Activated T-cell treated with anti-CD3 and anti-CD28 coated beads, Interleukin-2, amount 50 U/mL, for 4 hours (primary cell): Measurements from ENCODE around the gene PPIE. TPM values are rescaled to one million over a fixed set of nuclear protein-coding genes. Genes with fewer than 3 reads are reported as not detected.
"Not testable (repeated sequence)": the region's sequence is repeated elsewhere in the genome, so short reads cannot be mapped to it uniquely, and the experiment has no call there.

Experiments
- ATAC-seq, 2 donors: fragments of 200-7000 bp; cut with Tn5 transposase; one replicate each; pipeline ENCODE4 v1.10.0; 2021
- DNase-seq: peaks from one replicate; pipeline ENCODE4 v3.0.0-alpha.2; 2020
- H3K27me3 Mint-ChIP-seq: one replicate; pipeline ENCODE4 v1.8.0; 2021; ENCODE audit warnings: low read depth, mixed read lengths
- H3K36me3 Mint-ChIP-seq: one replicate; pipeline ENCODE4 v1.8.0; 2022; ENCODE audit warnings: mixed read lengths; ENCODE audit not compliant: insufficient read depth
- H3K4me1 Mint-ChIP-seq: one replicate; pipeline ENCODE4 v1.8.0; 2021; ENCODE audit warnings: low read depth, mixed read lengths
- H3K4me3 Mint-ChIP-seq: one replicate; pipeline ENCODE4 v1.8.0; 2021; ENCODE audit warnings: mild to moderate bottlenecking, moderate library complexity, mixed read lengths
- H3K9me3 Mint-ChIP-seq: one replicate; pipeline ENCODE4 v1.8.0; 2021; ENCODE audit warnings: mixed read lengths
- total RNA-seq, 3 donors: library from RNA; stranded (reverse); gene quantifications; one replicate each; pipeline ENCODE4 v1.2.1, GENCODE V29; 2021

Gene PPIE
- total RNA-seq, 3 donors from 2014 or later: 54.0 to 65.4 (median 63.2) TPM

DNA sequence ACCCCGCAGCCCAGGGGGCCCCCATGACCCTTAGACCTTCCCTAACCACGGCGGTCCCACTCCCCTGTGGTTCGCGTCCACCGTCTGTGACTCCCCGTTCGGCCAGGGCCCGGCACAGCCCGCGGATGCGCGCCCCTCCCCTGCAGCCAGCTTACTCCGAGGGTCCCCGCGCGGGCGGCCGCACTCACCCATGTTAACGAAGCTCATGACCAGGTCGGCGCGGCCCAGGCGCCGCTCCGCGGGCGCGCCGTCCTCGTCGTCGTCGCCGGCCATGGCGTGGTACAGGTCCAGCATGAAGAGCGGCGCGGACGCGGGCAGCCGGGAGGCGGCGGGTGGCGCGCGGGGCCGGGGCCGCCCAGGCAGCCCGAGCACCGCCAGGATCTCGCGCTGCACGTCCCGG lies 49.3 kb downstream of the PPIE start:
- H3K4me3 Mint-ChIP-seq, H3K36me3 Mint-ChIP-seq, H3K9me3 Mint-ChIP-seq, ATAC-seq, DNase-seq: not testable (repeated sequence)
- peaks cover 19% of the 10 kb centered on the region for H3K27me3 Mint-ChIP-seq
- peaks cover 11% of the 10 kb centered on the region for H3K4me1 Mint-ChIP-seq

DNA sequence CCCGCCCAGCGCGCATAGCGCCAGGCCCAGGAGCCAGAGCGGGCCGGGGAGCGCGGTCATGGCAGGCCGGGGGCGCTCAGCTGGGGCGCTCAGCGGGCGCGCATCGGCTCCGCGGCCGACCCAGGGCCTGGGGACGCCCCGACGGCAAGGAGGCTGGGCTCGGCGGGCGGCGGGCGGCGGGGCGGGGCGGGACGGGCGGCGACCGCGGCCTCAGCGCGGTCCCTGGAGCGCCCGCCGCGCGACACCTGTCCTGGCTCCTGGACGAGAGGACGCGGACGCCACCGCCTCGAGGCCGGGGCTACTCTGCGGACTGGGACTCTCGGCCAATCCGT lies 49.7 kb downstream of the PPIE start:
- DNase-seq: no peak
- no peaks in the 10 kb centered on the region for H3K36me3 Mint-ChIP-seq
- no peak overlapping the region for H3K4me3 Mint-ChIP-seq
- no peaks in the 10 kb centered on the region for H3K9me3 Mint-ChIP-seq
- peaks cover 19% of the 10 kb centered on the region for H3K27me3 Mint-ChIP-seq
- peaks cover 11% of the 10 kb centered on the region for H3K4me1 Mint-ChIP-seq
- peak; percentile 29 to 36 for ATAC-seq

DNA sequence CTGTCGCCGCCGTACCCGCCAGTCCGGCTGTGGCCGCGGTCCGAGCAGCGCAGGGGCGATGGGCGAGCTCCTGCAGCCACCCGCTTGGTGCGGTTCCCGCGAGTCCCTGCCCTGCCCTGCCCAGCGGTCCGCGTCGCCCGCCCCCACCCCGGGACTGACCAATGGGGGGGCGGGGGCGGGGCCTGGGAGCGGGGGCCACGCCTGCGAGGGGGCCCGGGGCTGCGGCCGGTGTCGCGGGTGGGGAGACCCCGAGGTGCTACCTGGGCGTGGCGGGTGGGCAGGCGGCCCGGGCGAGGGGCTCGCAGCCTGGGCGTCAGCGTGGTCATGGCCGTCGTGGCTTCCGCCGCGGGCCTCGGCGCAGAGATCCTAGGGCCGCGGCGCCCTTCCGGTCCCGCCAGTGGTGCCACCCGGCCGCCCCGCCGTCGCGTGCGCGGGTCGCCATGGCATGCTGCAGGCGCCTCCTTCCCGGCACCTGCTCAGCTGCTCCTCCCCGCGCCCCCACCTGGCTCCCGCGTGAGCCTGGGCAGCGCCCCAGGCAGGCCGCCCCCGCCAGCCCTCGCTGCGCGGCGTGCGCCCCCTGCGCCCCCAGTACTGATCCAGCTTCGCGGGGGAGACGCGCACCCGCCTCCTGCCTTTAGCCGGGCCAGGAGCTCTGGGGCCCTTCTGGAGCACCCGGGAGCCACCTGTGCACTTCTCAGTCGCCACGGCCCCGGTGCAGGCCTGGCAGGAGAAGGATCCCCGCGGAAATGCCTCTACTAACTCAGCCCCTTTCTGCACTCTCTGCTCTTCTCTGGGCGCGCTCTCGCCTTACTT lies 50.3 kb downstream of the PPIE start, which contains the start of gene BMP8B:
Gene BMP8B, minus strand, starts transcription at position 108 of the 813 bp plus-strand sequence. CDS start 380 bp downstream, outside the sequence.
- peak within 1 kb of the TSS; percentile 72 for H3K4me3 Mint-ChIP-seq
- ATAC-seq (peak; percentile 78), DNase-seq (peak; percentile 20)
- H3K4me1 Mint-ChIP-seq: peaks cover 11% of the 10 kb centered on the region
- no peaks in the 10 kb centered on the region for H3K9me3 Mint-ChIP-seq
- peaks cover 19% of the 10 kb centered on the region for H3K27me3 Mint-ChIP-seq
- H3K36me3 Mint-ChIP-seq: no peaks in the 10 kb centered on the region

GRCh38 chr1:39789571-39790110 lies 51.0 kb downstream of the PPIE start:
- H3K9me3 Mint-ChIP-seq: no peaks in the 10 kb centered on the region
- H3K27me3 Mint-ChIP-seq: peaks cover 19% of the 10 kb centered on the region
- peak overlapping the region; percentile 72 for H3K4me3 Mint-ChIP-seq
- ATAC-seq: no peak
- H3K4me1 Mint-ChIP-seq: peaks cover 11% of the 10 kb centered on the region
- H3K36me3 Mint-ChIP-seq: no peaks in the 10 kb centered on the region
- DNase-seq: no peak

GRCh38 chr1:39791838-39792237 lies 53.2 kb downstream of the PPIE start:
- no peak for ATAC-seq
- H3K4me1 Mint-ChIP-seq: peaks cover 11% of the 10 kb centered on the region
- no peaks in the 10 kb centered on the region for H3K9me3 Mint-ChIP-seq
- DNase-seq: no peak
- H3K27me3 Mint-ChIP-seq: peaks cover 18% of the 10 kb centered on the region
- H3K4me3 Mint-ChIP-seq: no peak overlapping the region
- no peaks in the 10 kb centered on the region for H3K36me3 Mint-ChIP-seq

DNA sequence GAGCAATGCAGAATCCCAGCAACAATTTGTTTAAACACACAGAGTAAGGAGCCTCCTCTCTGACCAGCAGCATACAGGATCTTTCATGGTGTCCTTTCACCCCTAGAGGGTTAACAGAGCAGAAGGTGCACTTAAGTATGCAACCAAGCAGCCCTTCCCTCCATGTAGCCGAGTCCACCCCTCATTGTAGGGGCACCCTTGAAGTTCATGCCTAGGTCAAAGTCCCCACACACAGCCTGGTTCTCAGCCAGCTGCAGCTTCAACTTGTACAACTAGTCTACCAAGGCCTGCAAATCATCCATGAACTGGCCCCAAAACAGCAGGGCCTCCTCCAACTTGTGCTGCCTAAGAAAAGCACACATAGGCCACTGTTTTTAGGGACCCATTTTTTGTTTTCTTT lies 57.0 kb downstream of the PPIE start:
- DNase-seq (no peak), ATAC-seq (no peak)
- Mint-ChIP-seq H3K4me3 (no peak overlapping the region), H3K36me3 (no peaks in the 10 kb centered on the region), H3K9me3 (no peaks in the 10 kb centered on the region), H3K27me3 (no peaks in the 10 kb centered on the region), H3K4me1 (peaks cover 18% of the 10 kb centered on the region)

DNA sequence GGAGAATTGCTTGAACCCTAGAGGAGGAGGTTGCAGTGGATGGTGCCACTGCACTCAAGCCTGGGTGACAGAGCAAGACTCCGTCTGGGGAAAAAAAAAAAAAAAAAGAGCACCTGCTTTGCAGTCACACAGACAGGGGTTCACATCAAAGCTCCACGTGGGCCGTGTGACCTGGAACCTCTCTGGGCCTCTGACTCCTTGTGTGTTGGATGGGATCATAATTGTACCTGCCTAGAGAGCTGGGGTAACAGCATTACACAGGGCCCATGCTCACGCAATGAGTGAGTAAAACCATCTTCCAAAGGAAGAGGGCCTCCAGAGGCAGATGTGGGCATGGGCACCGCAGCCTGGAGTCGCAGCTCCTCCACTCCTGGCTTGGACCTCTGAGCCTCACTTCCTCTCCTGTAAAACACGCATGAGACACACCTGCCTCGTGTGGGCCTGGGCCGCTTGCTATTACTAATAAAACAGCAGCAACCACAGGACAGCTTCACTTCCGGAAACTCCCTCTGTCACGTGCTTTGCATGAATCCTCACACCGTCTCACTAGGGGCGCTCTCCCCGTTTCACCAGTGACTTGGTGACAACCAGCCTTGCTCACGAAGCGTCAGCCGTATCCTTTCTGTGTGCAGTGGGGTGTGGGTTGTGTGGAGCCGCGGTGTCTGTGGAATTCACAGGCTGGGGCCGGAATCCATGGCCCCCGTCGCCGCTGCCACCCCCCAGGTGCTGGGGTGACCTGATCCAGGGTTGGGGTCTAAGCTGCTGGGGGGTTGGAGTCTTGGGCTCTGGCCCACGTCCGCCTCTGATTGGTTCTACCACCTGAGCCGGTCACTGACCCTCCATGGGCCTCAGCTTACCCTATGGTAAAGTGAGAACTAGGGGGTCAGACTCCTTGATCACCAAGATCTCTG lies 60.4 kb downstream of the PPIE start:
- not testable (repeated sequence) for H3K27me3 Mint-ChIP-seq
- ATAC-seq: peak; percentile 96 to 97
- peak; percentile 84 for DNase-seq

GRCh38 chr1:39799770-39800470 lies 61.2 kb downstream of the PPIE start:
- Mint-ChIP-seq H3K9me3 (peaks cover 2% of the 10 kb centered on the region), H3K27me3 (no peaks in the 10 kb centered on the region), H3K4me1 (peaks cover 13% of the 10 kb centered on the region), H3K36me3 (peaks cover 3% of the 10 kb centered on the region), H3K4me3 (peak overlapping the region; percentile 74)
- peak; percentile 59 to 66 for ATAC-seq
- DNase-seq: peak; percentile 68

More for the DNA sequence above, 60.4 kb downstream of the PPIE start:
- Mint-ChIP-seq H3K4me3 (peak overlapping the region; percentile 74), H3K4me1 (peaks cover 13% of the 10 kb centered on the region)
- not testable (repeated sequence) for H3K36me3 Mint-ChIP-seq, H3K9me3 Mint-ChIP-seq

GRCh38 chr1:39800471-39800835 lies 61.8 kb downstream of the PPIE start:
- Mint-ChIP-seq H3K4me3 (no peak overlapping the region), H3K9me3 (peaks cover 5% of the 10 kb centered on the region), H3K36me3 (peaks cover 5% of the 10 kb centered on the region), H3K27me3 (no peaks in the 10 kb centered on the region), H3K4me1 (peaks cover 13% of the 10 kb centered on the region)
- no peak for DNase-seq
- ATAC-seq: no peak

DNA sequence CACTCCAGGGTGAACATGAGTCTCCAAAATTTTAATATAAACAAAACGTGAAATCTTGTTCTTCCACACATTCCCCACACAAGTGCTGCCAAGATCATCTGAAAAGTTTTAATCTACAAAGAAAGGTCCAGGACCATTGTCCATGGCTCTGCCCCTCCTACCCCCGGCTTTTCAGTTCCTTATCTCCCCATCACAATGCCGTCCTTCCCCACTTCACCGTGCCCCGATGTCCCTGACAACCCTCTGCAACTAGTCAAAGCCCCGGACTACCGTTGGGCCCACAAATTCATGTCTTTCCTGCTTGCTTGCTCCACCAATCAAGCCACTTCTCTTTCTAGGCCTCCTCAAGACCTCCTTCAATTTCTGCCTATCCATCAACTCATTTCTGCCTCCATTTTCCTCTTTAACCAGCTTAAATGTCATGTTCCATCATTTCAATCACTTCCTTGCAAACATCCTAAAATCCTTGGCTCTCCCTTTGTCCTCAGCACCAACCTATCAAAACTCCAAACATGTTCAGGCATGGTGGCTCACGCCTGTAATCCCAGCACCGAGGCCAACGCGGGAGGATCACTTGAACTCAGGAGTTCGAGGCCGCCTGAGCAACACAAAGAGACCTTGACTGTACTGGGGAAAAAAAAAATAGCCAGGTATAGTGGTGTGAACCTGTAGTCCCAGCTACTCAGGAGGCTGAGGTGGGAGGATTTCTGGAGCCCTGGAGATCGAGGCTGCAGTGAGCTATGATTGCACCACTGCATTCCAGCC lies 64.0 kb downstream of the PPIE start:
- Mint-ChIP-seq H3K4me3 (no peak overlapping the region), H3K9me3 (peaks cover 8% of the 10 kb centered on the region), H3K4me1 (peaks cover 11% of the 10 kb centered on the region), H3K36me3 (peaks cover 8% of the 10 kb centered on the region), H3K27me3 (no peaks in the 10 kb centered on the region)
- ATAC-seq (no peak), DNase-seq (no peak)

- Mint-ChIP-seq H3K27me3 (no peaks in the 10 kb centered on the region), H3K4me3 (no peak overlapping the region), H3K9me3 (peaks cover 8% of the 10 kb centered on the region), H3K36me3 (peaks cover 8% of the 10 kb centered on the region), H3K4me1 (no peaks in the 10 kb centered on the region)
- no peak for ATAC-seq
- no peak for DNase-seq
These were observed 66.7 kb downstream of the PPIE start for GRCh38 chr1:39805385-39805784.

GRCh38 chr1:39808784-39809517 lies 70.3 kb downstream of the PPIE start:
- peaks cover 4% of the 10 kb centered on the region for H3K27me3 Mint-ChIP-seq
- no peak for ATAC-seq
- DNase-seq: no peak
- no peak overlapping the region for H3K4me3 Mint-ChIP-seq
- H3K4me1 Mint-ChIP-seq: no peaks in the 10 kb centered on the region
- H3K36me3 Mint-ChIP-seq: peaks cover 8% of the 10 kb centered on the region
- H3K9me3 Mint-ChIP-seq: peaks cover 8% of the 10 kb centered on the region

DNA sequence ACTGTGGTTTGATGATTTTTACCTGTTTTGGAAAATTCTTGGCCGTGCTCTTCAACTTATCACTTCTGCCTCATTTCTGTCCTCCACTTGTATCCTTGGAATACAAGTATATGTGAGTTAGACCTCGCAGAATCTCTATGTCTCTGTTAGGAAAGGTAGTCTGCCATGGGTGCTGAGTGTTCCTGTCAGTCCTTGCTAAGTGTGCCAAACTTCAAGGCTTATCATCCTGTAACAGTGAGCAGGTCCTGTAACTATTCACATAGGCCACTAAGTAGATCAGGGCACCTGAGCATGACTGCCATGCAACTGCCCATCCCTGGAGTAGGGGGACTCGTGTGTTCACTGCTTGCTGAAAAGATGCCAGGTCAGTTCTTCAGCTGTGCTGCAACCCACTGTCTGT lies 74.2 kb downstream of the PPIE start:
- Mint-ChIP-seq H3K4me3 (no peak overlapping the region), H3K27me3 (peaks cover 12% of the 10 kb centered on the region), H3K9me3 (no peaks in the 10 kb centered on the region), H3K4me1 (peaks cover 13% of the 10 kb centered on the region), H3K36me3 (no peaks in the 10 kb centered on the region)
- ATAC-seq: no peak
- no peak for DNase-seq
